Activated naive CD8-positive, alpha-beta T cell treated with anti-CD3 and anti-CD28 coated beads, Interleukin-2, amount 50 U/mL, for 16 hours (primary cell): ENCODE results near the gene MTM1.

ENCODE experiments used
- DNase-seq: peaks from one replicate; pipeline ENCODE4 v3.0.0-alpha.2; 2020; ENCODE audit warnings: low read depth, low spot score

Gene MTM1

GRCh38 chrX:150568320-150569154 is at the start of gene MTM1:
Gene MTM1 (plus strand): TSS chrX:150568621. CDS start chrX:150592615, 23,994 bp downstream.
- DNase-seq, result peak; percentile 76

GRCh38 chrX:150522494-150522893 is 45.9 kb upstream of the MTM1 start:
- no peak for DNase-seq

- no peak for DNase-seq
Observed at GRCh38 chrX:150525061-150525919, 43.1 kb upstream of the MTM1 start.

GRCh38 chrX:150526692-150527091 is 41.7 kb upstream of the MTM1 start:
- DNase-seq, result no peak

GRCh38 chrX:150527108-150527507 is 41.3 kb upstream of the MTM1 start:
- no peak for DNase-seq

- no peak for DNase-seq
Observed at GRCh38 chrX:150529587-150529986, 38.8 kb upstream of the MTM1 start.

- no peak for DNase-seq
Observed at GRCh38 chrX:150530821-150531220, 37.6 kb upstream of the MTM1 start.

- no peak for DNase-seq
Observed at GRCh38 chrX:150531467-150531866, 37.0 kb upstream of the MTM1 start.

GRCh38 chrX:150533863-150534262 is 34.6 kb upstream of the MTM1 start:
- DNase-seq, result no peak

GRCh38 chrX:150536455-150537116 is 31.8 kb upstream of the MTM1 start:
- no peak for DNase-seq

- DNase-seq, result no peak
Observed at GRCh38 chrX:150537851-150538250, 30.6 kb upstream of the MTM1 start.

GRCh38 chrX:150540965-150541364 is 27.5 kb upstream of the MTM1 start:
- no peak for DNase-seq

GRCh38 chrX:150542846-150543229 is 25.6 kb upstream of the MTM1 start:
- no peak for DNase-seq

- DNase-seq, result no peak
Observed at GRCh38 chrX:150543230-150544155, 24.9 kb upstream of the MTM1 start.

GRCh38 chrX:150544222-150544787 is 24.1 kb upstream of the MTM1 start:
- DNase-seq, result no peak

- DNase-seq, result no peak
Observed at GRCh38 chrX:150544835-150545770, 23.3 kb upstream of the MTM1 start.

GRCh38 chrX:150546711-150547153 is 21.7 kb upstream of the MTM1 start:
- DNase-seq, result no peak

- DNase-seq, result no peak
Observed at GRCh38 chrX:150547375-150548115, 20.9 kb upstream of the MTM1 start.

GRCh38 chrX:150548251-150548650 is 20.2 kb upstream of the MTM1 start:
- DNase-seq, result no peak
